IPS-18a (cell line): ENCODE results near the gene TRIM71.
"Not testable (repeated sequence)": the region's sequence is repeated elsewhere in the genome, so short reads cannot be mapped to it uniquely, and the experiment has no call there.

ENCODE experiments used
- H3K27ac ChIP-seq: one replicate; pipeline ENCODE4 v1.5.1; 2013; ENCODE audit warnings: low read length
- H3K27me3 ChIP-seq: one replicate; pipeline ENCODE4 v1.6.1; 2013; ENCODE audit warnings: mild to moderate bottlenecking, low read length; ENCODE audit not compliant: control insufficient read depth, insufficient read depth
- H3K36me3 ChIP-seq: one replicate; pipeline ENCODE4 v1.6.1; 2013; ENCODE audit warnings: low read depth, low read length; ENCODE audit not compliant: control insufficient read depth
- H3K4me1 ChIP-seq: one replicate; pipeline ENCODE4 v1.6.1; 2013; ENCODE audit warnings: low read depth, low read length; ENCODE audit not compliant: control insufficient read depth
- H3K4me3 ChIP-seq: one replicate; pipeline ENCODE4 v1.5.1; 2013; ENCODE audit warnings: low read length
- H3K9ac ChIP-seq: one replicate; pipeline ENCODE4 v1.6.1; 2013; ENCODE audit warnings: mild to moderate bottlenecking, low read length, moderate library complexity
- H3K9me3 ChIP-seq: one replicate; pipeline ENCODE4 v1.6.1; 2013; ENCODE audit warnings: low read depth, low read length; ENCODE audit not compliant: control insufficient read depth

TRIM71 gene

GRCh38 chr3:32801440-32801839, 16.4 kb upstream of the TRIM71 start:
- H3K9me3 ChIP-seq, H3K27ac ChIP-seq, H3K4me3 ChIP-seq, H3K9ac ChIP-seq, H3K36me3 ChIP-seq, H3K27me3 ChIP-seq: not testable (repeated sequence)
- H3K4me1 ChIP-seq, result peaks cover 11% of the 10 kb centered on the region

GRCh38 chr3:32813180-32813579, 4.6 kb upstream of the TRIM71 start:
- peaks cover 34% of the 10 kb centered on the region for H3K4me1 ChIP-seq
- H3K27me3 ChIP-seq, result no peaks in the 10 kb centered on the region
- no peaks in the 10 kb centered on the region for H3K9me3 ChIP-seq
- no peak overlapping the region for H3K9ac ChIP-seq
- peak overlapping the region; percentile 5 for H3K4me3 ChIP-seq
- no peaks in the 10 kb centered on the region for H3K36me3 ChIP-seq
- no peak overlapping the region for H3K27ac ChIP-seq

GRCh38 chr3:32814361-32814760, 3.4 kb upstream of the TRIM71 start:
- H3K9me3 ChIP-seq, result no peaks in the 10 kb centered on the region
- no peaks in the 10 kb centered on the region for H3K27me3 ChIP-seq
- H3K27ac ChIP-seq, result no peak overlapping the region
- peaks cover 9% of the 10 kb centered on the region for H3K36me3 ChIP-seq
- peaks cover 34% of the 10 kb centered on the region for H3K4me1 ChIP-seq
- peak overlapping the region; percentile 27 for H3K9ac ChIP-seq
- H3K4me3 ChIP-seq, result peak overlapping the region; percentile 98

GRCh38 chr3:32815841-32816438, 1.9 kb upstream of the TRIM71 start:
- H3K36me3 ChIP-seq, result peaks cover 25% of the 10 kb centered on the region
- H3K27ac ChIP-seq, result peak overlapping the region; percentile 88
- H3K9me3 ChIP-seq, result no peaks in the 10 kb centered on the region
- H3K4me1 ChIP-seq, result peaks cover 34% of the 10 kb centered on the region
- peak overlapping the region; percentile 98 for H3K4me3 ChIP-seq
- peak overlapping the region; percentile 95 for H3K9ac ChIP-seq
- H3K27me3 ChIP-seq, result no peaks in the 10 kb centered on the region

GRCh38 chr3:32816439-32817256, 1.1 kb upstream of the TRIM71 start:
- Histone ChIP-seq H3K9me3 (no peaks in the 10 kb centered on the region), H3K4me1 (peaks cover 34% of the 10 kb centered on the region), H3K9ac (peak overlapping the region; percentile 95), H3K36me3 (peaks cover 30% of the 10 kb centered on the region), H3K4me3 (peak overlapping the region; percentile 98), H3K27ac (peak overlapping the region; percentile 86), H3K27me3 (no peaks in the 10 kb centered on the region)

GRCh38 chr3:32817257-32817557, 590 bp upstream of the TRIM71 start:
- H3K4me1 ChIP-seq, result peaks cover 34% of the 10 kb centered on the region
- peak overlapping the region; percentile 86 for H3K27ac ChIP-seq
- H3K9ac ChIP-seq, result peak overlapping the region; percentile 95
- peak overlapping the region; percentile 98 for H3K4me3 ChIP-seq
- no peaks in the 10 kb centered on the region for H3K9me3 ChIP-seq
- H3K27me3 ChIP-seq, result no peaks in the 10 kb centered on the region
- peaks cover 31% of the 10 kb centered on the region for H3K36me3 ChIP-seq

- peak overlapping the region; percentile 95 for H3K9ac ChIP-seq
- peaks cover 41% of the 10 kb centered on the region for H3K36me3 ChIP-seq
- peaks cover 37% of the 10 kb centered on the region for H3K4me1 ChIP-seq
- no peaks in the 10 kb centered on the region for H3K9me3 ChIP-seq
- no peaks in the 10 kb centered on the region for H3K27me3 ChIP-seq
- peak overlapping the region; percentile 12 for H3K27ac ChIP-seq
- H3K4me3 ChIP-seq, result peak overlapping the region; percentile 98
These were observed 602 bp downstream of the TRIM71 start for GRCh38 chr3:32818229-32818969.

GRCh38 chr3:32818970-32819511, 1.2 kb downstream of the TRIM71 start:
- peaks cover 41% of the 10 kb centered on the region for H3K36me3 ChIP-seq
- peak overlapping the region; percentile 12 for H3K27ac ChIP-seq
- no peaks in the 10 kb centered on the region for H3K9me3 ChIP-seq
- no peaks in the 10 kb centered on the region for H3K27me3 ChIP-seq
- H3K9ac ChIP-seq, result peak overlapping the region; percentile 95
- H3K4me3 ChIP-seq, result peak overlapping the region; percentile 98
- H3K4me1 ChIP-seq, result peaks cover 37% of the 10 kb centered on the region

- peaks cover 32% of the 10 kb centered on the region for H3K4me1 ChIP-seq
- peaks cover 41% of the 10 kb centered on the region for H3K36me3 ChIP-seq
- no peaks in the 10 kb centered on the region for H3K27me3 ChIP-seq
- peak overlapping the region; percentile 95 for H3K9ac ChIP-seq
- H3K27ac ChIP-seq, result peak overlapping the region; percentile 12
- H3K9me3 ChIP-seq, result no peaks in the 10 kb centered on the region
- peak overlapping the region; percentile 98 for H3K4me3 ChIP-seq
These were observed 2.0 kb downstream of the TRIM71 start for GRCh38 chr3:32819551-32820348.

- H3K4me3 ChIP-seq, result peak overlapping the region; percentile 98
- peaks cover 41% of the 10 kb centered on the region for H3K36me3 ChIP-seq
- no peaks in the 10 kb centered on the region for H3K9me3 ChIP-seq
- no peaks in the 10 kb centered on the region for H3K27me3 ChIP-seq
- no peak overlapping the region for H3K27ac ChIP-seq
- peak overlapping the region; percentile 95 for H3K9ac ChIP-seq
- peaks cover 32% of the 10 kb centered on the region for H3K4me1 ChIP-seq
These were observed 2.6 kb downstream of the TRIM71 start for GRCh38 chr3:32820430-32820829.
